GM23248 (cell line): ENCODE results near the gene TENM4.

Experiments used
- EZH2 ChIP-seq: fragments of 200-600 bp; sonication (generic); IDR thresholded peaks from 2 replicates; pipeline ENCODE4 v1.6.1; 2018; ENCODE audit warnings: antibody characterized with exemption, mild to moderate bottlenecking; ENCODE audit not compliant: insufficient read depth, poor library complexity, severe bottlenecking
- EZH2phosphoT487 ChIP-seq: fragments of 200-600 bp; sonication (generic); IDR thresholded peaks from 2 replicates; pipeline ENCODE4 v1.6.1; 2018; ENCODE audit warnings: antibody characterized with exemption, moderate library complexity, mild to moderate bottlenecking, low read depth; ENCODE audit not compliant: insufficient read depth

DNA sequence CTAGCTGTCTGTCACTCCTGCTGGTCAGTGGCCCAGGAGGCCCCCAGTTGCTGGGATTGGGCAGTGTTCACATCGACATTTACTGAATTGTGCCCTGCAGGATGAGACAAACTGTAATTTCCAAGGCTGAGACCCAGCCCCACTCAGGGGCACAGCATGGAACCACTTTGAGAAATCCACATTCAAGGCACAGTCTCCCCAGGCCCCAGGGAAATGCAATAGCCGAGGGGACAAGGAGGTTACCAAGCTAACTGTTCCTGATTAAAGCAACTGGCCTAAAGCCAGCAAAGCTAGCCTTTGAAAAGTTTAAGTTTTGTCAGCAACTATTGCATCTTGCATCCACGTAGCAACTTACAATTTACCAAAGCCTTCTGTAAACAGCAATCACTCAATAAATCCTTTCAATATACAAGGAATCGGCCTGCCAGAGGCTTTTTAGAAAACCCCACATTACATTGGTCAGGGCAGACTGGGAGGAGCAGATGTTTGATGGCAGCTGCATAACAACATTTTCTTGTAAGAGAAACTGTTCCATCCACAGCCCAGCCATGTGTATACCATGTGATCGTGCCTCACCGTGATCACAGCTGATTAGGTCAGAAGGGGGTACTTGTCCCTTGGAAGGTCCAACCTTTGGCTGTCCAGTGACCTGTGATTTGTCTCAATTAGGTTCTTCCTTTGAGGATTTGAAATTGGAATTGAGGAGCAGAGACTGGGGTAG, 103.9 kb downstream of the TENM4 start:
- TF ChIP-seq EZH2, result no peak
- no peak for TF ChIP-seq EZH2phosphoT487
